HCT116 (cell line): Measurements from ENCODE around the gene M1AP. TPM values are rescaled to one million over a fixed set of nuclear protein-coding genes. Genes with fewer than 3 reads are reported as not detected.

ENCODE experiments used
- ATAC-seq: fragments of 200-7000 bp; cut with Tn5 transposase; 2 replicates; pipeline ENCODE4 v1.9.1; 2020; ENCODE audit warnings: mild to moderate bottlenecking, moderate library complexity
- BruUV-seq: library from RNA; stranded (reverse); fragments of 400-500 nt; replicated peaks from 2 replicates; lab custom pipeline; 2021; lab: Mats Ljungman, UMichigan
- CTCF ChIA-PET: fragments of 300-600 bp; sonication (Branson Sonifier 250); formaldehyde crosslinking; loops from one replicate; lab custom pipeline; 2021; ENCODE audit warnings: antibody characterized with exemption; lab: Charles Lee
- POLR2A ChIA-PET: fragments of 300-600, 350-600 bp; sonication (Branson Sonifier 250); formaldehyde crosslinking; loops from one replicate; lab custom pipeline; 2021; ENCODE audit warnings: antibody characterized with exemption; lab: Charles Lee
- RAD21 ChIA-PET, 2 experiments: fragments of 300-600 bp; sonication (Branson Sonifier 250); formaldehyde crosslinking; loops; one replicate each; lab custom pipeline; 2023; ENCODE audit warnings: low total read pairs in 2 of 2; ENCODE audit not compliant: uncharacterized antibody in 2 of 2, unreplicated experiment in 2 of 2, low non-redundant PET in 1 of 2; lab: Charles Lee
- DNase-seq: peaks from one replicate; pipeline ENCODE4 v3.0.0-alpha.2; 2010; ENCODE audit warnings: low read depth, low spot score
- H2AFZ ChIP-seq: fragments of 200-600 bp; shearing (Covaris generic), sonication (generic); 2 replicates; pipeline ENCODE4 v1.6.1; 2017; ENCODE audit warnings: low read depth, mixed run types, mixed read lengths, antibody characterized with exemption, low read length; ENCODE audit not compliant: poor library complexity, severe bottlenecking
- H3K27ac ChIP-seq: 2 replicates; pipeline ENCODE4 v1.5.1; 2012; ENCODE audit warnings: low read depth, low read length
- H3K27me3 ChIP-seq: fragments of 200-600 bp; sonication (generic); 2 replicates; pipeline ENCODE4 v1.6.1; 2016; ENCODE audit warnings: mixed run types, low read length, mixed read lengths; ENCODE audit not compliant: insufficient read depth
- H3K36me3 ChIP-seq, 2 experiments: fragments of 200-500 bp in 1 of 2; fragments of 200-600 bp in 1 of 2; sonication (Bioruptor generic) in 1 of 2; sonication (generic) in 1 of 2; 2 replicates each; pipeline versions ENCODE4 v1.5.1 to v1.6.1; 2014 to 2016; ENCODE audit warnings: low read length in 2 of 2, inconsistent platforms in 1 of 2, mixed read lengths in 1 of 2, mixed run types in 1 of 2; ENCODE audit not compliant: insufficient read depth in 2 of 2, control insufficient read depth in 1 of 2
- H3K4me1 ChIP-seq, 2 experiments: fragments of 200-600 bp in 1 of 2; sonication (generic) in 1 of 2; 2 replicates each; pipeline versions ENCODE4 v1.5.1 to v1.6.1; 2012 to 2017; ENCODE audit warnings: low read length in 2 of 2, inconsistent platforms in 1 of 2, mild to moderate bottlenecking in 1 of 2, mixed read lengths in 1 of 2, mixed run types in 1 of 2, moderate library complexity in 1 of 2; ENCODE audit not compliant: insufficient read depth in 2 of 2, control insufficient read depth in 1 of 2
- H3K4me2 ChIP-seq: fragments of 200-600 bp; sonication (generic); 2 replicates; pipeline ENCODE4 v1.6.1; 2017; ENCODE audit warnings: mixed run types, low read length, mixed read lengths
- H3K4me3 ChIP-seq, 2 experiments: fragments of 200-600 bp in 1 of 2; sonication (generic) in 1 of 2; replicated peaks in 1 of 2; 2 replicates each; pipeline ENCODE4 v1.5.1; 2011 to 2016; ENCODE audit warnings: low read length in 2 of 2, control low read depth in 1 of 2, low read depth in 1 of 2, mild to moderate bottlenecking in 1 of 2, mixed read lengths in 1 of 2, mixed run types in 1 of 2
- H3K79me2 ChIP-seq: fragments of 200-600 bp; sonication (generic); 2 replicates; pipeline ENCODE4 v1.6.1; 2017; ENCODE audit warnings: mild to moderate bottlenecking, mixed run types, low read length, moderate library complexity, mixed read lengths; ENCODE audit not compliant: insufficient read depth
- H3K9ac ChIP-seq: fragments of 200-600 bp; sonication (generic); 2 replicates; pipeline ENCODE4 v1.6.1; 2016; ENCODE audit warnings: low read length, mixed read lengths
- H3K9me2 ChIP-seq: fragments of 200-600 bp; sonication (generic), shearing (Covaris generic); 2 replicates; pipeline ENCODE4 v1.6.1; 2017; ENCODE audit warnings: mixed run types, mild to moderate bottlenecking, moderate library complexity; ENCODE audit not compliant: insufficient read depth
- H3K9me3 ChIP-seq, 2 experiments: fragments of 200-500 bp in 1 of 2; fragments of 200-600 bp in 1 of 2; sonication (Bioruptor generic) in 1 of 2; sonication (generic) in 1 of 2; 2 replicates each; pipeline ENCODE4 v1.6.1; 2014 to 2017; ENCODE audit warnings: low read length in 2 of 2, mixed read lengths in 2 of 2, inconsistent platforms in 1 of 2, low read depth in 1 of 2, mild to moderate bottlenecking in 1 of 2, mixed run types in 1 of 2, moderate library complexity in 1 of 2; ENCODE audit not compliant: control insufficient read depth in 1 of 2, insufficient read depth in 1 of 2
- H4K20me1 ChIP-seq: fragments of 200-600 bp; sonication (generic), shearing (Covaris generic); 2 replicates; pipeline ENCODE4 v1.6.1; 2017; ENCODE audit warnings: mixed run types, mild to moderate bottlenecking, moderate library complexity; ENCODE audit not compliant: insufficient read depth
- CEBPB ChIP-seq: IDR thresholded peaks from 2 replicates; pipeline ENCODE4 v1.6.1; 2012; ENCODE audit warnings: low read depth
- EGR1 ChIP-seq: IDR thresholded peaks from 2 replicates; pipeline ENCODE4 v1.6.1; 2012; ENCODE audit warnings: low read depth
- POLR2A ChIP-seq: IDR thresholded peaks from 2 replicates; pipeline ENCODE4 v1.7.0; 2011; ENCODE audit warnings: borderline replicate concordance; ENCODE audit not compliant: insufficient read depth, insufficient read length; ENCODE audit errors: extremely low read depth
- POLR2AphosphoS5 ChIP-seq: IDR thresholded peaks from 2 replicates; pipeline ENCODE4 v1.6.1; 2011; ENCODE audit warnings: mild to moderate bottlenecking, low read depth, low read length, moderate library complexity
- RAD21 ChIP-seq: IDR thresholded peaks from 2 replicates; pipeline ENCODE4 v1.6.1; 2012; ENCODE audit warnings: low read depth, mild to moderate bottlenecking
- SP1 ChIP-seq: IDR thresholded peaks from 2 replicates; pipeline ENCODE4 v1.6.1; 2012; ENCODE audit warnings: low read depth
- TCF7L2 ChIP-seq: IDR thresholded peaks from 2 replicates; pipeline ENCODE4 v1.7.0; 2011; ENCODE audit warnings: borderline replicate concordance, inconsistent platforms; ENCODE audit not compliant: insufficient read depth, insufficient read length; ENCODE audit errors: extremely low read depth
- ZFX ChIP-seq: fragments of 450-650 bp; IDR thresholded peaks from 2 replicates; pipeline ENCODE4 v1.6.1; 2017
- intact Hi-C: fragments of 100-400 bp; cut with micrococcal nuclease; formaldehyde crosslinking; loops from 2 replicates; pipeline ENCODE4 v1.10.0; 2022
- total RNA-seq: library from RNA; stranded (reverse); gene quantifications from one replicate; pipeline ENCODE4 v1.2.1, GENCODE V29; 2021; ENCODE audit not compliant: unreplicated experiment

Gene M1AP
- total RNA-seq, 1 experiment from 2014 or later = 28.2 TPM

GRCh38 chr2:74653985-74654882, 6.1 kb upstream of the M1AP start, which contains the start of gene SEMA4F:
Gene SEMA4F, plus strand, starts transcription at chr2:74654247. Its CDS starts 130 bp downstream, at chr2:74654377.
- no peaks in the 10 kb centered on the region for H3K9me3 ChIP-seq
- peak within 1 kb of the TSS; percentile 83 for H2AFZ ChIP-seq
- intact Hi-C loops = no loop called here
- CTCF ChIA-PET = interaction anchor here (1.1 kb wide), 1 partner anchor 10 kb away, joined by 3 read pairs; no protein-coding TSS in a partner anchor
- peak; percentile 95 for DNase-seq
- H3K27me3 ChIP-seq = no peaks in the 10 kb centered on the region
- peak within 1 kb of the TSS; percentile 47; the same call in 1 of the 2 replicates for H3K27ac ChIP-seq
- peak; percentile 98 for ATAC-seq
- no peaks in the 10 kb centered on the region for H4K20me1 ChIP-seq
- TF ChIP-seq TCF7L2 = no peak
- TF ChIP-seq POLR2A = peak; percentile 58
- TF ChIP-seq SP1 = peak; percentile 73
- TF ChIP-seq ZFX = peak; percentile 56; the same call in 1 of the 2 replicates
- TF ChIP-seq EGR1 = peak; percentile 81
- peak; percentile 92 for TF ChIP-seq POLR2AphosphoS5
- no peak for TF ChIP-seq CEBPB
- POLR2A ChIA-PET = interaction anchor here (0.8 to 1.0 kb wide), 3 partner anchors 15 to 34 kb away, joined by 3 read pairs; no protein-coding TSS in a partner anchor
- peaks cover 0 to 20% of the 10 kb centered on the region in 2 experiments; a peak in 3 of 4 replicates for H3K4me1 ChIP-seq
- RAD21 ChIA-PET = no interaction called here
- no TSS peak for BruUV-seq
- 0 out of 4 replicates have a peak, but pooled peaks cover 0 to 2% of the 10 kb centered on the region in 2 experiments for H3K36me3 ChIP-seq
- H3K9me2 ChIP-seq = no peaks in the 10 kb centered on the region
- H3K9ac ChIP-seq = peak within 1 kb of the TSS; percentile 67
- H3K4me3 ChIP-seq = peak within 1 kb of the TSS; percentile 69
- H3K4me2 ChIP-seq = peak within 1 kb of the TSS; percentile 89
- H3K79me2 ChIP-seq = no peaks in the 10 kb centered on the region

GRCh38 chr2:74653589-74653984, 5.5 kb upstream of the M1AP start:
- no TSS peak for BruUV-seq

More at GRCh38 chr2:74653589-74653984, 5.5 kb upstream of the M1AP start:
- CTCF ChIA-PET = no interaction called here
- H3K4me2 ChIP-seq = peak overlapping the region; percentile 89
- intact Hi-C loops = no loop called here
- no peaks in the 10 kb centered on the region for H3K9me3 ChIP-seq
- no peaks in the 10 kb centered on the region for H3K79me2 ChIP-seq
- no peak for DNase-seq
- peak overlapping the region; percentile 19; the same call in 1 of the 2 replicates for H3K9ac ChIP-seq
- peaks cover 3 to 22% of the 10 kb centered on the region in 2 experiments for H3K4me1 ChIP-seq
- no peaks in the 10 kb centered on the region for H3K27me3 ChIP-seq
- RAD21 ChIA-PET = no interaction called here
- H3K36me3 ChIP-seq = 0 out of 4 replicates have a peak, but pooled peaks cover 0 to 2% of the 10 kb centered on the region in 2 experiments
- H3K4me3 ChIP-seq = peak overlapping the region; percentile 35 to 69
- POLR2A ChIA-PET = interaction anchor here (0.8 to 1.0 kb wide), 2 partner anchors 22 to 35 kb away, joined by 3 read pairs; no protein-coding TSS in a partner anchor
- H4K20me1 ChIP-seq = no peaks in the 10 kb centered on the region
- H3K27ac ChIP-seq = no peak overlapping the region
- no peak for TF ChIP-seq ZFX
- TF ChIP-seq RAD21 = no peak
- peak; percentile 32 for ATAC-seq
- H2AFZ ChIP-seq = peak overlapping the region; percentile 83
- no peaks in the 10 kb centered on the region for H3K9me2 ChIP-seq
